ENCODE results near the gene CLCN5. TPM values are rescaled to one million over a fixed set of nuclear protein-coding genes. Genes with fewer than 3 reads are reported as not detected.

The CLCN5 gene
- total RNA-seq, 1 donor from 2014 or later, result 4.2 TPM

DNA sequence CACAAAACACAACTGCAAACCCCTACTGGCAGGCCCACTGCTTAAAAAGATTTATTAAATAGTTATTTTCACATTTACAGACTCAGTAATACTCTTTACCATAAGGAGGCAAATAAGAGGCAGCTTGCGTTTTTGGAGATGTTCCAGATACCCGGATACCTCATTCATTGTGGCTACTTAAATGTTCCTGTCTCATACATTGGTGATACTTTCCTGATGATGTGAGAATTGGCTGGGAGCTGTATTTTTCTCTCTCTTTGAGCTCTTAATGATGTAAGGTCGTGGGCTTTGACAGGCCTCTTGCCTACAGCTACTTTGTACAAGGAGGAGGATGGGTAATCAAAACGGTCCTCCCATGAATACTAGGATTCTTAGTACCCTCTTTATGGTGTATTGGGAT is 176.9 kb downstream of the CLCN5 start:
- DNase-seq (no peak), ATAC-seq (ENCODE audit: low read depth) (no peak)
- H3K36me3 Mint-ChIP-seq (ENCODE audit: low read depth), result no peaks in the 10 kb centered on the region
- H3K27me3 Mint-ChIP-seq, result no peaks in the 10 kb centered on the region
- TF ChIP-seq, protein P1, sequence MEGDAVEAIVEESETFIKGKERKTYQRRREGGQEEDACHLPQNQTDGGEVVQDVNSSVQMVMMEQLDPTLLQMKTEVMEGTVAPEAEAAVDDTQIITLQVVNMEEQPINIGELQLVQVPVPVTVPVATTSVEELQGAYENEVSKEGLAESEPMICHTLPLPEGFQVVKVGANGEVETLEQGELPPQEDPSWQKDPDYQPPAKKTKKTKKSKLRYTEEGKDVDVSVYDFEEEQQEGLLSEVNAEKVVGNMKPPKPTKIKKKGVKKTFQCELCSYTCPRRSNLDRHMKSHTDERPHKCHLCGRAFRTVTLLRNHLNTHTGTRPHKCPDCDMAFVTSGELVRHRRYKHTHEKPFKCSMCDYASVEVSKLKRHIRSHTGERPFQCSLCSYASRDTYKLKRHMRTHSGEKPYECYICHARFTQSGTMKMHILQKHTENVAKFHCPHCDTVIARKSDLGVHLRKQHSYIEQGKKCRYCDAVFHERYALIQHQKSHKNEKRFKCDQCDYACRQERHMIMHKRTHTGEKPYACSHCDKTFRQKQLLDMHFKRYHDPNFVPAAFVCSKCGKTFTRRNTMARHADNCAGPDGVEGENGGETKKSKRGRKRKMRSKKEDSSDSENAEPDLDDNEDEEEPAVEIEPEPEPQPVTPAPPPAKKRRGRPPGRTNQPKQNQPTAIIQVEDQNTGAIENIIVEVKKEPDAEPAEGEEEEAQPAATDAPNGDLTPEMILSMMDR (IDR thresholded peaks at IDR 0.05), result no peak
- intact Hi-C loops (cut with micrococcal nuclease), result no loop called here
- H3K4me3 Mint-ChIP-seq, result no peak overlapping the region
- ChIA-PET CTCF (interaction anchor here (1.6 to 3.0 kb wide), 2 partner anchors 481 to 485 kb away, joined by 4 to 13 read pairs; no protein-coding TSS in a partner anchor), POLR2A (no interaction called here)
- peaks cover 5% of the 10 kb centered on the region for H3K4me1 Mint-ChIP-seq
- H3K27ac Mint-ChIP-seq, result no peak overlapping the region
- no peaks in the 10 kb centered on the region for H3K9me3 Mint-ChIP-seq

DNA sequence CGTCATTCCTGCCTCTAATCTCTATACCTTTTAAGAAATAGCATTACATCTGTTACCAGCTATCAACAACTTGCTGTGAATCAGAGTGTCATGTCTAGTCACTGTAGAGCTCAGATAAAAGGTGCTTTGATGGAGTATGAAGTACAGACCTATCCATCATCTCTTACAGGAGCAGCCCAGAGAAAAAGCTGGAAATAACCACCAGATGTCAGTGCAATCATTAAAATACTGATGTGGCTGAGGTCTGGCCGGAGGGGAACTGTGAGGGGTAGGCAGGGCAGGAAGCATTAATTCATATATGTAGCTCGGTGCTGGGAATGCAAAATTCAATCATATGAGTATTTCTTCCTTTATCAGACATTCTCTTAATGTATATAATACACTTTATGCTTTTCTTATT is 177.8 kb downstream of the CLCN5 start:
- H3K36me3 Mint-ChIP-seq (ENCODE audit: low read depth), result no peaks in the 10 kb centered on the region
- ChIA-PET CTCF (interaction anchor here (0.6 to 3.0 kb wide), 4 partner anchors 480 to 1387 kb away, joined by 3 to 13 read pairs (median 4); no protein-coding TSS in a partner anchor), POLR2A (no interaction called here)
- H3K4me3 Mint-ChIP-seq, result no peak overlapping the region
- DNase-seq, result no peak
- TF ChIP-seq, protein P1 (IDR thresholded peaks at IDR 0.05), result no peak
- no peaks in the 10 kb centered on the region for H3K27me3 Mint-ChIP-seq
- H3K27ac Mint-ChIP-seq, result no peak overlapping the region
- intact Hi-C loops (cut with micrococcal nuclease), result no loop called here
- ATAC-seq (ENCODE audit: low read depth), result no peak
- no peaks in the 10 kb centered on the region for H3K9me3 Mint-ChIP-seq
- peaks cover 5% of the 10 kb centered on the region for H3K4me1 Mint-ChIP-seq

DNA sequence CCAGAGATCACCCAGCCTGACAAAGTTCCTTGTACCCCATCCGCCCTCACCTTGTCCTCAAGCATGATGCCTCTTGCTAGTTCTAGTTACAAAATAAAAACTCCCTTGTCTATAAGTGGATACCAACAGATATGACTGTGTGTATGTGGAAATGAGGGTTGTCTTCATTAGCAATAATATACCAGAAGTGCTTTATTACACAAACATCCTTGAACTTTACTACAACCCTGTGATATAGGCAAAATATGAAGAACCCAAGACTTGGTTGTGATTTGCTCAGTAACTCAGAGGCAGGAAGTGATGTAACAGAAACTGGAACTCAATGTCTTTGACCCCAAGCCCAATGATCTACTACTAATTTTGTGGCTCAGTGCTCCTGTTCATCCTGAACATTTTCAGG is 180.8 kb downstream of the CLCN5 start:
- Mint-ChIP-seq H3K4me3 (no peak overlapping the region), H3K27ac (no peak overlapping the region), H3K4me1 (peaks cover 5% of the 10 kb centered on the region), H3K36me3 (ENCODE audit: low read depth) (no peaks in the 10 kb centered on the region), H3K27me3 (no peaks in the 10 kb centered on the region), H3K9me3 (no peaks in the 10 kb centered on the region)
- DNase-seq (no peak), ATAC-seq (ENCODE audit: low read depth) (no peak)
- ChIA-PET CTCF (no interaction called here), POLR2A (no interaction called here)
- TF ChIP-seq, protein P1 (IDR thresholded peaks at IDR 0.05), result no peak
- intact Hi-C loops (cut with micrococcal nuclease), result no loop called here

DNA sequence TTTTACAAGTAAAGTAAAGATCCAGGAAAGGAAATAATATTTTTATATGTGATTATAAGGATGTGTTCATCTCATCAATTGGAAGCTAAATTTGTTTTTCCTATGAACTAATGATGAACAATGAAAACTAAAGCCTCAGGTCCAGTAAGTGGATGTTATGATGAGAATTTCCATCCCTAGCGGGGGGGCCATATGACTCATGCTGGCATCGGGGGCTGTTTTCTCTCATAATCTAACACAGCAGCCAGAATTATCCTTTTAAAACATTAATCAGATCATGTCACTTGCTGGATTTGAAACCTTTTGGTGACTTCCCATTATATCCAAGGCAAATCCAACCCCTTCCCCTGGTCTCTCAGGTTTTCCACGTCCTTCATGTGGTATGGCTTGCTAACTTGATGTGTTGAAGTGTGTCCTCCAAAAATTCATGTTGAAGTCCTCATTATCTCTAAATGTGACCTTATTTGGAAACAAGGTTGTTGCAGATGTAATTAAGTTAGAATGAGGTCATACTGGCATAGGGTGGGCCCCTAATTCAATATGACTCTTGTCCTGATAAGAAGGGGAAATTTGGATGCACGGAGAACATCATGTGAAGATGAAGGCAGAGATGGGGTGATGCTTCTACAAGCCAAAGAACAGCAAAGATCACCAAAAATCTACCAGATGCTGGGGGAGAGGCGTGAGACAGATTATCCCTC is 181.6 kb downstream of the CLCN5 start:
- ChIA-PET CTCF (no interaction called here), POLR2A (no interaction called here)
- peaks cover 5% of the 10 kb centered on the region for H3K4me1 Mint-ChIP-seq
- no peak for DNase-seq
- TF ChIP-seq, protein P1 (IDR thresholded peaks at IDR 0.05), result no peak
- no peak for ATAC-seq (ENCODE audit: low read depth)
- H3K27me3 Mint-ChIP-seq, result no peaks in the 10 kb centered on the region
- no peak overlapping the region for H3K27ac Mint-ChIP-seq
- H3K9me3 Mint-ChIP-seq, result no peaks in the 10 kb centered on the region
- no peaks in the 10 kb centered on the region for H3K36me3 Mint-ChIP-seq (ENCODE audit: low read depth)
- H3K4me3 Mint-ChIP-seq, result no peak overlapping the region
- intact Hi-C loops (cut with micrococcal nuclease), result no loop called here

DNA sequence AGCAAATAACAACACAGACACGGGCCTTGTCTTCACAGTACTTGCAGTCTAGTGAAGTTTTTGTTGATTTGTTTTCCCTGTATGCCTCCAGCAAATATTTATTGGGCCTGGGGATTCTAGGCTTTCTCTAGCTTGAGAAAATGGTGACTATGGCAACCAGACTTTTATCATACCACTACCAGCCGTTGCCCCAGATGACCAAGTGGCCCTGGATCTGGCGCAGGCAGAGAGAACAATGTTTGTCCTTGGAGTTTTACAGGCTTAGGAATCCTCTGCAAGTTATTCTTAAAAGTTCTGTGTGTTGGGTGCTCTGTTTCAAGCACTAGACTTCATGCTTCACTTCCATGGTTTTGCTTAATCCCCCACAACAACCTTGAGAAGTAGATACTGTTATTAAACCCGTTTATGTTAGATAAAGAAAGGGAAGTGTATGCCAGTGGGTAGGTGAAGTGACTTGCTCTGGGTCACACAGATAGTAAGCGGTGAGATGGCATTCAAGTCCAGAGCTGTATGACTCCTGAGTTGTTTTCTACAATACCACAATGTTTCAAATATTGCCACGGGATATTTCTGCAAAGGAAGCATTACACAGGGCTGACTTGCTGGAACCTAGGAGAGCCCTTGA is 183.8 kb downstream of the CLCN5 start:
- Mint-ChIP-seq H3K36me3 (ENCODE audit: low read depth) (no peaks in the 10 kb centered on the region), H3K4me3 (no peak overlapping the region), H3K27ac (no peak overlapping the region), H3K4me1 (peaks cover 7% of the 10 kb centered on the region), H3K9me3 (no peaks in the 10 kb centered on the region), H3K27me3 (no peaks in the 10 kb centered on the region)
- CTCF ChIA-PET, result no interaction called here
- DNase-seq (no peak), ATAC-seq (ENCODE audit: low read depth) (no peak)
- intact Hi-C loops (cut with micrococcal nuclease), result no loop called here
- TF ChIP-seq, protein P1 (IDR thresholded peaks at IDR 0.05), result no peak
- POLR2A ChIA-PET, result no interaction called here

Data from activated B cell treated with CpG ODN at 0.5 μM for 24 hours (primary cell).